ENCODE measurements around the gene SEMA6D.

The SEMA6D gene

GRCh38 chr15:47717036-47717612, at the start of gene SEMA6D:
SEMA6D (plus strand) TSS chr15:47717505; CDS start chr15:47759799, 42,294 bp downstream.
- DNase-seq: peak; percentile 81

GRCh38 chr15:47669221-47669620, 48.1 kb upstream of the SEMA6D start:
- no peak for DNase-seq

GRCh38 chr15:47670365-47670764, 46.9 kb upstream of the SEMA6D start:
- no peak for DNase-seq

- peak; percentile 43 for DNase-seq
These were observed 44.0 kb upstream of the SEMA6D start for GRCh38 chr15:47673232-47673761.

- DNase-seq: peak; percentile 99
These were observed 42.6 kb upstream of the SEMA6D start for GRCh38 chr15:47674586-47675232.

- no peak for DNase-seq
These were observed 41.6 kb upstream of the SEMA6D start for GRCh38 chr15:47675735-47676134.

- DNase-seq: no peak
These were observed 39.3 kb upstream of the SEMA6D start for GRCh38 chr15:47678040-47678439.

GRCh38 chr15:47682661-47683060, 34.6 kb upstream of the SEMA6D start:
- no peak for DNase-seq

- DNase-seq: no peak
These were observed 32.0 kb upstream of the SEMA6D start for GRCh38 chr15:47685141-47685870.

GRCh38 chr15:47688573-47689086, 28.7 kb upstream of the SEMA6D start:
- no peak for DNase-seq

GRCh38 chr15:47689660-47690059, 27.6 kb upstream of the SEMA6D start:
- DNase-seq: no peak

GRCh38 chr15:47691882-47692281, 25.4 kb upstream of the SEMA6D start:
- DNase-seq: no peak

- DNase-seq: no peak
These were observed 21.0 kb upstream of the SEMA6D start for GRCh38 chr15:47696351-47696750.

- DNase-seq: no peak
These were observed 11.9 kb upstream of the SEMA6D start for GRCh38 chr15:47705281-47705997.

GRCh38 chr15:47707391-47707790, 9.9 kb upstream of the SEMA6D start:
- no peak for DNase-seq

GRCh38 chr15:47708161-47708980, 8.9 kb upstream of the SEMA6D start:
- DNase-seq: no peak

- DNase-seq: peak; percentile 16
These were observed 5.7 kb upstream of the SEMA6D start for GRCh38 chr15:47711655-47712054.

- DNase-seq: no peak
These were observed 1.9 kb upstream of the SEMA6D start for GRCh38 chr15:47715402-47715801.

GRCh38 chr15:47715856-47716445, 1.4 kb upstream of the SEMA6D start:
- no peak for DNase-seq

GRCh38 chr15:47716516-47716915, 789 bp upstream of the SEMA6D start:
- no peak for DNase-seq

All from SHP77 treated with DMSO at 0.1 percent for 48 hours (cell line).